D721Med (cell line): ENCODE data around the gene CDK14.
A peak's percentile ranks its signal among the peaks of the same experiment; 100 is the strongest.

Experiments used
- DNase-seq: peaks from one replicate; pipeline ENCODE4 v3.0.0; 2011; ENCODE audit warnings: low spot score; ENCODE audit not compliant: insufficient read length
- FAIRE-seq: peaks from 2 replicates; lab custom pipeline; 2011; peaks lifted over from hg19 to GRCh38; lab: Jason Lieb, UNC
- TF ChIP-seq, protein P1 (sequence below): IDR thresholded peaks from 2 replicates; pipeline ENCODE4 v1.5.1; 2012; ENCODE audit warnings: mild to moderate bottlenecking, control low read depth; ENCODE audit not compliant: insufficient read depth; ENCODE audit errors: missing control alignments

The CDK14 gene

GRCh38 chr7:90838799-90839198 lies 242.7 kb downstream of the CDK14 start:
- no peak for FAIRE-seq
- DNase-seq, result no peak
- TF ChIP-seq, protein P1, sequence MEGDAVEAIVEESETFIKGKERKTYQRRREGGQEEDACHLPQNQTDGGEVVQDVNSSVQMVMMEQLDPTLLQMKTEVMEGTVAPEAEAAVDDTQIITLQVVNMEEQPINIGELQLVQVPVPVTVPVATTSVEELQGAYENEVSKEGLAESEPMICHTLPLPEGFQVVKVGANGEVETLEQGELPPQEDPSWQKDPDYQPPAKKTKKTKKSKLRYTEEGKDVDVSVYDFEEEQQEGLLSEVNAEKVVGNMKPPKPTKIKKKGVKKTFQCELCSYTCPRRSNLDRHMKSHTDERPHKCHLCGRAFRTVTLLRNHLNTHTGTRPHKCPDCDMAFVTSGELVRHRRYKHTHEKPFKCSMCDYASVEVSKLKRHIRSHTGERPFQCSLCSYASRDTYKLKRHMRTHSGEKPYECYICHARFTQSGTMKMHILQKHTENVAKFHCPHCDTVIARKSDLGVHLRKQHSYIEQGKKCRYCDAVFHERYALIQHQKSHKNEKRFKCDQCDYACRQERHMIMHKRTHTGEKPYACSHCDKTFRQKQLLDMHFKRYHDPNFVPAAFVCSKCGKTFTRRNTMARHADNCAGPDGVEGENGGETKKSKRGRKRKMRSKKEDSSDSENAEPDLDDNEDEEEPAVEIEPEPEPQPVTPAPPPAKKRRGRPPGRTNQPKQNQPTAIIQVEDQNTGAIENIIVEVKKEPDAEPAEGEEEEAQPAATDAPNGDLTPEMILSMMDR, result no peak

- DNase-seq (no peak), FAIRE-seq (no peak)
- TF ChIP-seq, protein P1, result no peak
Observed at GRCh38 chr7:90839316-90839715, 243.2 kb downstream of the CDK14 start.

GRCh38 chr7:90839727-90840291 lies 243.7 kb downstream of the CDK14 start:
- FAIRE-seq (no peak), DNase-seq (no peak)
- TF ChIP-seq, protein P1, result no peak

DNA sequence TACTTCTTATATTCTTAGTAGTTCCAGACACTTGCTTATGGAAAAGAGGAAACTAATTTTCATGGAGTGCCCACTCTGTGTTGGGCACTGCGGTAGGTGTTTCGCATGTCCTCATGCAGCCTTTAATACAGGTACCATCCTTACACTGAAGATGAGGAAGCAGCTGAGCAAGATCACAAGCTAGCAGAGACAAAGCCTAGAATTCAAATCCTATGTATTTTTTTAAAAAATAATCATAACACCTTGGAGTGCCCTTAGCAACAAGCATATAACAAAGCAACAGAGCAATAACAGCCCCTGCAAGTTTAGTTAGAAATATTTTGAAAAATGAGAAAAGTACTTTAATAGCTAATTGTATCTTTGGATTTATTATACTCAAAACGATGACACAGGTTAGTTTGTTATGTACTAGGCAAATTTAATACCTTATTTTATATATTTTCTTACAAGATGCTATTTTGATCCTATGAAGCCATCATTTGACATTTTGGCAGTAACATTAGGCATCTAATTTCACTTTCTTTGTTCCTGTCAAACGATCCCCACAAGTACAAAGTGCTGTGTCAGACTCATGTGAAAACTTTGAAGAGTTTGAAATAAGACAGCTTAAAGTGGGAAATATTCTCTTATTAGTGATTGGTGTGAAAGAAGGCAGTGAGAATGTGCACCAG lies 245.8 kb downstream of the CDK14 start:
- TF ChIP-seq, protein P1, result no peak
- FAIRE-seq (no peak), DNase-seq (no peak)

DNA sequence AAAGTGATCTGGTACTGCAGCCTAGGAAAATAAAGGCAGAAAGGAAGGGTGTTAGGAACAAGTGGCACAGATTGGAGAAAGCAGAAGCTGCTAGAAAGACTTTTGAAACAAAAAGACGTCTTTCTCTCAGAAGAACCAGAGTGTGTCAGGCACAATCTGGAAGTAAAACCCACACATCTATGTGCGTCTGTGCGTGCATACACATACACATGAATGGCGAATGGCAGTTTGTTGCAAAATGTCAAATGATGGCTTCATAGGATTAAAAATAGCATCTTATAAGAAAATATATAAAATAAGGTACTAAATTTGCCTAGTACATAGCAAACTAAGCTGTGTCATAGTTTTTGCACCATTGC lies 246.3 kb downstream of the CDK14 start:
- TF ChIP-seq, protein P1, result no peak
- DNase-seq (no peak), FAIRE-seq (no peak)

GRCh38 chr7:90843472-90843871 lies 247.4 kb downstream of the CDK14 start:
- no peak for FAIRE-seq
- TF ChIP-seq, protein P1, result no peak
- DNase-seq, result no peak

DNA sequence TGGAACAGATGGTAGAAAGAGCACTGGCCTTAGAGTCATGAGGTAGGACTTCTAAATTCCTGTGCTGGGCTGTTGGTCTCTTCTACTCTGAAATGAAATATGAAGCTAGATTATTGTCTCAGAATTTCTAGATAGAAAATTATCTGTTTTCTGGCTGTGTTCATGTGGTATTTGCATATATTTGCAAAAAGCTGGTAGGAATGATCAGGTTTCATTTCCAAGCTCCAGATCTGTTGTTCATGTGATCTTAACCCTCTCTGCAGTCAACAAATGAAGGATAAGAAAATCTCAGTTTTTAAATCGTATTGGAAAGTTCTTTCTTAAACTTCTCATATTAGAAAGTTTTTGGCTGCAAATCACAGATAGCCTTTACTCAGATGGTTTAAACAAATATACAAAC lies 248.3 kb downstream of the CDK14 start:
- FAIRE-seq (peak; percentile 44), DNase-seq (no peak)
- TF ChIP-seq, protein P1, result no peak
